H1 (cell line): Measurements from ENCODE around the gene ANKRD36C. TPM values are rescaled to one million over a fixed set of nuclear protein-coding genes. Genes with fewer than 3 reads are reported as not detected.
"Not testable (repeated sequence)": the region's sequence is repeated elsewhere in the genome, so short reads cannot be mapped to it uniquely, and the experiment has no call there.

Experiments
- CTCF ChIA-PET: fragments of 300-600 bp; sonication (Branson Sonifier 250); formaldehyde crosslinking; loops from one replicate; lab custom pipeline; 2021; ENCODE audit not compliant: partially characterized antibody; lab: Charles Lee
- POLR2A ChIA-PET: fragments of 300-600 bp; sonication (Branson Sonifier 250); formaldehyde crosslinking; loops from one replicate; lab custom pipeline; 2021; ENCODE audit warnings: inconsistent platforms; ENCODE audit not compliant: partially characterized antibody; lab: Charles Lee
- DNase-seq, 2 experiments: peaks; one replicate each; pipeline versions ENCODE4 v3.0.0 to v3.0.0-alpha.2; 2010 to 2022; ENCODE audit warnings: low spot score in 2 of 2, low read depth in 1 of 2, mixed read lengths in 1 of 2
- FAIRE-seq: peaks from 2 replicates; lab custom pipeline; 2011; peaks lifted over from hg19 to GRCh38; lab: Jason Lieb, UNC
- H2AFZ ChIP-seq: 2 replicates; pipeline ENCODE4 v1.8.1; 2012; ENCODE audit warnings: low read length, inconsistent platforms
- H2AK5ac ChIP-seq: 2 replicates; pipeline ENCODE4 v1.6.1; 2013; ENCODE audit warnings: low read depth, low read length
- H2BK120ac ChIP-seq: replicated peaks from 2 replicates; pipeline ENCODE3; 2013; ENCODE audit warnings: low read depth, low read length, inconsistent platforms
- H2BK12ac ChIP-seq: 2 replicates; pipeline ENCODE4 v1.6.1; 2013; ENCODE audit warnings: low read depth, low read length
- H2BK15ac ChIP-seq: 2 replicates; pipeline ENCODE4 v1.6.1; 2013; ENCODE audit warnings: low read length
- H2BK20ac ChIP-seq: 2 replicates; pipeline ENCODE4 v1.6.1; 2013; ENCODE audit warnings: low read length
- H2BK5ac ChIP-seq: 2 replicates; pipeline ENCODE4 v1.6.1; 2013; ENCODE audit warnings: low read depth, low read length
- H3K14ac ChIP-seq: 2 replicates; pipeline ENCODE4 v1.6.1; 2013; ENCODE audit warnings: inconsistent platforms; ENCODE audit not compliant: insufficient read length
- H3K18ac ChIP-seq: 2 replicates; pipeline ENCODE4 v1.6.1; 2013; ENCODE audit warnings: low read length; ENCODE audit errors: extremely low read depth
- H3K23ac ChIP-seq: 2 replicates; pipeline ENCODE4 v1.6.1; 2013; ENCODE audit warnings: inconsistent platforms; ENCODE audit not compliant: insufficient read length
- H3K23me2 ChIP-seq: 2 replicates; pipeline ENCODE4 v1.6.1; 2013; ENCODE audit warnings: low read depth, low read length
- H3K27ac ChIP-seq: 2 replicates; pipeline ENCODE4 v1.6.1; 2011; ENCODE audit warnings: low read depth, low read length, inconsistent platforms
- H3K27me3 ChIP-seq, 4 experiments: replicated peaks in 1 of 4; 1 replicate in 1 of 4; 2 replicates in 3 of 4; pipeline versions ENCODE4 v1.6.1 to v1.8.1; 2011 to 2013; ENCODE audit warnings: low read length in 3 of 4, mild to moderate bottlenecking in 3 of 4, inconsistent platforms in 2 of 4, mixed read lengths in 2 of 4, moderate library complexity in 1 of 4; ENCODE audit not compliant: control insufficient read depth in 3 of 4, insufficient read depth in 3 of 4; ENCODE audit errors: extremely low read depth in 1 of 4
- H3K36me3 ChIP-seq, 4 experiments: 2 replicates each; pipeline versions ENCODE4 v1.6.1 to v1.8.1; 2011 to 2013; ENCODE audit warnings: mild to moderate bottlenecking in 4 of 4, low read length in 3 of 4, moderate library complexity in 2 of 4, control low read depth in 1 of 4, inconsistent platforms in 1 of 4; ENCODE audit not compliant: insufficient read depth in 4 of 4, control insufficient read depth in 2 of 4
- H3K4ac ChIP-seq: replicated peaks from 2 replicates; pipeline ENCODE3; 2013; ENCODE audit warnings: low read length, low read depth, mixed read lengths, inconsistent platforms; ENCODE audit not compliant: insufficient read length
- H3K4me1 ChIP-seq, 4 experiments: replicated peaks in 1 of 4; 1 replicate in 1 of 4; 2 replicates in 3 of 4; pipeline versions ENCODE4 v1.6.1 to v1.8.1; 2011 to 2013; ENCODE audit warnings: low read length in 3 of 4, inconsistent platforms in 2 of 4, mixed read lengths in 1 of 4; ENCODE audit not compliant: insufficient read depth in 4 of 4, control insufficient read depth in 3 of 4
- H3K4me2 ChIP-seq, 2 experiments: 2 replicates each; pipeline versions ENCODE4 v1.6.1 to v1.8.1; 2011 to 2013; ENCODE audit warnings: low read depth in 2 of 2, low read length in 2 of 2, control low read depth in 1 of 2, inconsistent platforms in 1 of 2, mild to moderate bottlenecking in 1 of 2; ENCODE audit not compliant: insufficient read depth in 1 of 2
- H3K4me3 ChIP-seq, 4 experiments: fragments of 200-600, 300-600 bp in 1 of 4; sonication (generic), shearing (Covaris generic), sonication (Bioruptor Twin) in 1 of 4; 2 replicates each; pipeline versions ENCODE4 v1.5.1 to v1.8.1; 2011 to 2016; ENCODE audit warnings: low read length in 4 of 4, low read depth in 3 of 4, control low read depth in 2 of 4, inconsistent platforms in 2 of 4, mild to moderate bottlenecking in 2 of 4, mixed read lengths in 1 of 4, moderate library complexity in 1 of 4; ENCODE audit not compliant: insufficient read depth in 2 of 4; ENCODE audit errors: extremely low read depth in 1 of 4
- H3K56ac ChIP-seq: replicated peaks from 2 replicates; pipeline ENCODE3; 2013; ENCODE audit warnings: low read depth, mild to moderate bottlenecking, mixed read lengths, low read length, inconsistent platforms; ENCODE audit not compliant: insufficient read length
- H3K79me1 ChIP-seq: 2 replicates; pipeline ENCODE4 v1.6.1; 2013; ENCODE audit warnings: low read depth, low read length, control low read depth
- H3K79me2 ChIP-seq, 2 experiments: 2 replicates each; pipeline versions ENCODE4 v1.6.1 to v1.8.1; 2012 to 2013; ENCODE audit warnings: low read length in 2 of 2, mild to moderate bottlenecking in 2 of 2, inconsistent platforms in 1 of 2; ENCODE audit not compliant: insufficient read depth in 2 of 2, control insufficient read depth in 1 of 2
- H3K9ac ChIP-seq, 4 experiments: replicated peaks in 1 of 4; 1 replicate in 1 of 4; 2 replicates in 3 of 4; pipeline versions ENCODE4 v1.6.1 to v1.8.1; 2011 to 2013; ENCODE audit warnings: low read depth in 3 of 4, low read length in 3 of 4, control low read depth in 2 of 4, mild to moderate bottlenecking in 2 of 4, moderate library complexity in 2 of 4, inconsistent platforms in 1 of 4; ENCODE audit errors: extremely low read depth in 1 of 4
- H3K9me3 ChIP-seq, 2 experiments: 2 replicates each; pipeline versions ENCODE4 v1.6.1 to v1.8.1; 2012 to 2013; ENCODE audit warnings: mild to moderate bottlenecking in 2 of 2, moderate library complexity in 2 of 2, control low read depth in 1 of 2, inconsistent platforms in 1 of 2, low read depth in 1 of 2, low read length in 1 of 2, mixed read lengths in 1 of 2; ENCODE audit not compliant: insufficient read depth in 2 of 2
- H4K20me1 ChIP-seq, 2 experiments: replicated peaks in 1 of 2; 2 replicates each; pipeline versions ENCODE3 to v1.8.1; 2011 to 2013; ENCODE audit warnings: inconsistent platforms in 2 of 2, low read length in 2 of 2, mild to moderate bottlenecking in 1 of 2; ENCODE audit not compliant: insufficient read depth in 2 of 2, control insufficient read depth in 1 of 2
- H4K5ac ChIP-seq: 2 replicates; pipeline ENCODE4 v1.6.1; 2013; ENCODE audit warnings: low read length, low read depth, mixed read lengths, inconsistent platforms; ENCODE audit not compliant: insufficient read length
- H4K8ac ChIP-seq: 2 replicates; pipeline ENCODE4 v1.8.0; 2013; ENCODE audit warnings: mild to moderate bottlenecking, moderate library complexity, low read length, inconsistent platforms; ENCODE audit not compliant: insufficient read depth; ENCODE audit errors: extremely low read depth
- H4K91ac ChIP-seq: replicated peaks from 2 replicates; pipeline ENCODE3; 2013; ENCODE audit warnings: low read length, mixed read lengths, inconsistent platforms; ENCODE audit not compliant: insufficient read length
- WGBS, 2 experiments: shearing (Covaris generic) in 1 of 2; methylation state at CpG; one replicate each; pipeline versions ENCODE4 v1.1.6 to v1.1.7; 2013 to 2015; ENCODE audit warnings: low lambda C conversion rate in 2 of 2, mixed read lengths in 2 of 2, inconsistent platforms in 1 of 2, low coverage in 1 of 2, missing lambda C conversion rate in 1 of 2; ENCODE audit not compliant: insufficient replicate concordance in 2 of 2, insufficient coverage in 1 of 2, insufficient read length in 1 of 2; ENCODE audit errors: extremely low coverage in 1 of 2, missing lambda C conversion rate in 1 of 2; 5-methylcytosine and 5-hydroxymethylcytosine counted together
- polyA plus RNA-seq, 7 experiments: library from polyadenylated mRNA; depleted of rRNA in 3 of 7; stranded (reverse) in 5 of 7; unstranded in 2 of 7; fragments of >200 nt in 5 of 7; fragments of 200-250 nt in 2 of 7; gene quantifications; 1 replicate in 5 of 7; 2 replicates in 1 of 7; 4 replicates in 1 of 7; pipeline versions ENCODE4 v1.2.1 to v1.2.3, GENCODE V29; 2011 to 2013; ENCODE audit warnings: missing spikeins in 2 of 7, mixed read lengths in 2 of 7
- total RNA-seq: library from RNA; stranded (reverse); fragmentation: NEBNext Ultra II Directional; extraction: Animal tissue kit (Norgen Biotek cat#: 25700); gene quantifications from 2 replicates; pipeline ENCODE4 v1.2.1, GENCODE V29; 2021

The ANKRD36C gene
- total and polyA plus RNA-seq, 2 of the 8 experiments (the other 6 are each of a cell fraction or from before 2014, with no cell fraction given) = 1.1 to 7.3 TPM

GRCh38 chr2:95915131-95915530, 76.5 kb downstream of the ANKRD36C start:
- H3K23me2 ChIP-seq, H3K56ac ChIP-seq, FAIRE-seq, H3K4me1 ChIP-seq, H3K9me3 ChIP-seq, H3K23ac ChIP-seq, H3K4me2 ChIP-seq, H2AK5ac ChIP-seq, DNase-seq, POLR2A ChIA-PET, H3K4me3 ChIP-seq, H4K91ac ChIP-seq, H3K9ac ChIP-seq, H3K79me2 ChIP-seq, H3K18ac ChIP-seq, H2BK20ac ChIP-seq, H3K27ac ChIP-seq, H2BK5ac ChIP-seq, H4K8ac ChIP-seq, H2AFZ ChIP-seq, H3K79me1 ChIP-seq, H3K4ac ChIP-seq, H3K27me3 ChIP-seq, H2BK120ac ChIP-seq, H4K20me1 ChIP-seq, CTCF ChIA-PET, H2BK15ac ChIP-seq, H4K5ac ChIP-seq, H3K14ac ChIP-seq, H2BK12ac ChIP-seq, H3K36me3 ChIP-seq: not testable (repeated sequence)

GRCh38 chr2:95911431-95911830, 80.2 kb downstream of the ANKRD36C start:
- H3K4me3 ChIP-seq, H2BK12ac ChIP-seq, FAIRE-seq, H4K91ac ChIP-seq, H3K56ac ChIP-seq, H3K4me1 ChIP-seq, H2BK120ac ChIP-seq, H3K23ac ChIP-seq, H3K36me3 ChIP-seq, H3K79me1 ChIP-seq, H3K23me2 ChIP-seq, H3K14ac ChIP-seq, H3K27me3 ChIP-seq, H3K27ac ChIP-seq, DNase-seq, H4K20me1 ChIP-seq, H3K9me3 ChIP-seq, H4K8ac ChIP-seq, H2AFZ ChIP-seq, CTCF ChIA-PET, H4K5ac ChIP-seq, H3K4me2 ChIP-seq, H3K9ac ChIP-seq, H2BK15ac ChIP-seq, H2BK20ac ChIP-seq, H3K18ac ChIP-seq, POLR2A ChIA-PET, H2AK5ac ChIP-seq, H3K4ac ChIP-seq, H3K79me2 ChIP-seq, H2BK5ac ChIP-seq: not testable (repeated sequence)
- 81% methylated on average over 5 of the region's 5 CpGs; no CpG with 5 or more reads in 1 of the 2 experiments for WGBS, 2 experiments
